Measurements from ENCODE around the gene RAMP1. TPM values are rescaled to one million over a fixed set of nuclear protein-coding genes. Genes with fewer than 3 reads are reported as not detected.

Gene RAMP1
- total RNA-seq, 1 experiment from 2014 or later = 0.63 TPM

- no peak overlapping the region for H2BK15ac ChIP-seq (ENCODE audit: low read depth, low read length)
- no peaks in the 10 kb centered on the region for H3K79me1 ChIP-seq (ENCODE audit: insufficient read depth, low read depth, low read length, poor library complexity, severe bottlenecking)
- Mint-ChIP-seq H3K9me3 (peaks cover 17 to 25% of the 10 kb centered on the region in 2 experiments), H3K4me3 (no peak overlapping the region), H3K4me1 (peaks cover 9 to 11% of the 10 kb centered on the region in 2 experiments), H3K27me3 (ENCODE audit: low read depth) (peaks cover 2% of the 10 kb centered on the region), H3K27ac (no peak overlapping the region), H3K36me3 (ENCODE audit: insufficient read depth in 1 of 3, low read depth in 3 of 3) (peaks cover 0 to 17% (median 13%) of the 10 kb centered on the region in 3 experiments; a peak in 6 of 7 replicates)
- no peak overlapping the region for H2BK20ac ChIP-seq (ENCODE audit: low read depth, low read length, poor library complexity, severe bottlenecking)
- H2BK120ac ChIP-seq (ENCODE audit: low read depth, low read length, poor library complexity, severe bottlenecking) = no peak overlapping the region
- no peak overlapping the region for H4K8ac ChIP-seq (replicated peaks; ENCODE audit: insufficient read length, low read depth, low read length)
- no peak overlapping the region for H3K27ac ChIP-seq (ENCODE audit: insufficient read length, low read depth, low read length)
- H4K91ac ChIP-seq (ENCODE audit: insufficient read length, low read depth, low read length) = no peak overlapping the region
- no CpG with 5 or more reads among the region's 2 CpGs for WGBS (ENCODE audit: extremely low coverage, insufficient read length, low lambda C conversion rate)
- H3K27me3 ChIP-seq (ENCODE audit: insufficient read depth, low read length) = no peaks in the 10 kb centered on the region
- no peaks in the 10 kb centered on the region for H3K79me2 ChIP-seq (ENCODE audit: insufficient read depth, low read length)
- no peak overlapping the region for H3K4me2 ChIP-seq (ENCODE audit: insufficient read depth, insufficient read length, low read length)
- DNase-seq = no peak
- H4K5ac ChIP-seq (ENCODE audit: insufficient read length, low read depth, low read length) = no peak overlapping the region
- no peak overlapping the region for H3T11ph ChIP-seq (ENCODE audit: low read length)
- no peak overlapping the region for H3K18ac ChIP-seq (ENCODE audit: insufficient read length, low read depth, low read length)
- H2BK12ac ChIP-seq (ENCODE audit: insufficient read length, low read depth, low read length) = no peak overlapping the region
- no peaks in the 10 kb centered on the region; the same call in 1 of the 2 replicates for H3K4me1 ChIP-seq (ENCODE audit: insufficient read depth, low read length)
- H2BK5ac ChIP-seq (ENCODE audit: insufficient read length, low read length) = no peak overlapping the region
- no peaks in the 10 kb centered on the region for H3K23me2 ChIP-seq (ENCODE audit: insufficient read length, low read depth, low read length, poor library complexity, severe bottlenecking)
- TF ChIP-seq CTCF (conservative IDR thresholded peaks at IDR 0.05) = no peak
- H2AFZ ChIP-seq (ENCODE audit: low read length) = no peak overlapping the region
- no peak overlapping the region for H3K14ac ChIP-seq (ENCODE audit: insufficient read depth, low read length)
- no peak overlapping the region for H3K23ac ChIP-seq (ENCODE audit: insufficient read length, low read depth, low read length)
- no peak overlapping the region for H3K9ac ChIP-seq (ENCODE audit: extremely low read depth, insufficient read length, low read length)
- no peak overlapping the region for H3K56ac ChIP-seq (ENCODE audit: insufficient read length, low read depth, low read length)
- H3K9me3 ChIP-seq (ENCODE audit: control insufficient read depth, low read depth, low read length) = peaks cover 14% of the 10 kb centered on the region
- no peak overlapping the region for H2AK5ac ChIP-seq (ENCODE audit: insufficient read length, low read length)
- H4K20me1 ChIP-seq (ENCODE audit: control insufficient read depth, insufficient read depth, insufficient read length) = no peaks in the 10 kb centered on the region
- no peak overlapping the region for H3K4ac ChIP-seq (ENCODE audit: low read depth, low read length)
Observed at GRCh38 chr2:237941239-237941638, 81.8 kb downstream of the RAMP1 start.

Data from H9 (cell line).